GM19351 (cell line): ENCODE data around the gene MIX23.

Experiments
- ATAC-seq: cut with Tn5 transposase; IDR thresholded peaks from one replicate; pipeline ENCODE4 v1.9.1; 2021; ENCODE audit warnings: mild to moderate bottlenecking, moderate library complexity; ENCODE audit not compliant: unreplicated experiment

MIX23 gene

DNA sequence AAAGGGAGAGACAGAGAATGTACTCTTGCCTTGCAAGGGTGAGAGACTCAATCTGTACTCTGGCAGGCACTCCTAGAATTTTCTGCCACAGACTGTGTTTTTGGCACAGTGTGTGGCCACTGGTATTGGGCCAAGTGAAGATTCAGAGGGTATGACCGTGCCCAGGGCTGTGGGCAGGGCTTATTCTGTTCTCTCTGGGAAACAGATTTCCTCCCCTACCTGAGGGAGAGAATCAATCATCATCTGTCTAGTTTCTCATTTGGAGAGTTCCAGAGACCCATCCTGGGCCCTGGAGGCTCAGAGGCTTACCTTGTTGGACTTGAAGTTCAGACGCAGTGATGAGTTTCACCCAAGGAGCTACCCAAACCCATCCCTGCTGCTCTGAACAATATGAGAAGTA lies 29.8 kb downstream of the MIX23 start:
- no peak for ATAC-seq

DNA sequence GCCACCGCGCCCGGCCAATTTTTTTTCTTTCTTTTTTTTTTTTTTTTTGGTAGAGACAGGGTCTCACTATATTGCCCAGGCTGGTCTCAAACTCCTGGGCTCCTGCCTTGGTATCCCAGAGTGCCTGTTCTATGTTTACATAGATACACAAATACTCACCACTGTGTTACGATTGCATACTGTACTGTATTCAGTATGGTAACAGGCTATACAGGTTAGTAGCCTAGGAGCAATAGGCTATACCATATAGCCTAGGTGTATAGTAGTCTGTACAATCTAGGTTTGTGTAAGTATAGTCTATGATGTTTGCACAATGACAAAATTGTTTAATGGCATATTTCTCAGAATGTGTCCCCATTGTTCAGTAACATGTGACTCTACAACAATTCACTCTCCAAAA lies 31.4 kb downstream of the MIX23 start:
- ATAC-seq = no peak

- ATAC-seq = no peak
Observed at GRCh38 chr3:122350814-122351418, 32.1 kb downstream of the MIX23 start.

DNA sequence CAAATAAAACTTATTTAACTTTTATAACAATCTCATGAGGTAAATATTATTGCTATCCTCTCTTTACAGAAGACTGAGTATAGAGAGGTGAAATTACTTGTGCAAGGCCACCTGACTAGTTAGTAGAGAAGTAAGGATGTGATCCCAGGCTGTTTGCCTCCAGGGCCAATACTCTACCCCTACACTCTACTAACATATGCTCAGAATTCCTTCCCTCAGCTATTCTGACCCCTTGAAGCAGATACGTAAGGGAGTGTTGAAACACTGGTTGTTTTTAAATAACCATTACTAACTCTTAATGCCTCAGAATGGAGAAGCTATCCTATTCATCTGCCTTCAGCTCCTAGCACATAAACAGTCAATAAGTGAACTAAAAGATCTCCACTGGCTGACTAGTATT lies 33.9 kb downstream of the MIX23 start:
- ATAC-seq = no peak

DNA sequence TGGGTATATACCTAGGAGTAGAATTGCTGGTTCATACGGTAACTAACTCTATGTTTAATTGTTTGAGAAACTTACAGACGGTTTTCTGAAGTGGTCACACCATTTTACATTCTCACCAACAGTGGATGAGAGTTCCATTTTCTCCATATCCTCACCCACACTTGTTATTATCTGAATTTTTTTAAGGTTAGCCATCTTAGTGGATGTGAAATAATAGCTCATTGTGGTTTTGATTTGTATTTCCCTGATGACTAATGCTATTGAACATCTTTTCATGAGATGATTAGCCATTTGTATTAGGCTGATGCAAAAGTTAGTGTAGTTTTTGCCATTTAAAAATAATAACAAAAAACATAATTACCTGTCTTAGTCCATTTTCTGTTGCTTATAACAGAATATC lies 39.4 kb downstream of the MIX23 start:
- ATAC-seq = no peak

GRCh38 chr3:122342803-122343202 lies 40.2 kb downstream of the MIX23 start:
- ATAC-seq = no peak

DNA sequence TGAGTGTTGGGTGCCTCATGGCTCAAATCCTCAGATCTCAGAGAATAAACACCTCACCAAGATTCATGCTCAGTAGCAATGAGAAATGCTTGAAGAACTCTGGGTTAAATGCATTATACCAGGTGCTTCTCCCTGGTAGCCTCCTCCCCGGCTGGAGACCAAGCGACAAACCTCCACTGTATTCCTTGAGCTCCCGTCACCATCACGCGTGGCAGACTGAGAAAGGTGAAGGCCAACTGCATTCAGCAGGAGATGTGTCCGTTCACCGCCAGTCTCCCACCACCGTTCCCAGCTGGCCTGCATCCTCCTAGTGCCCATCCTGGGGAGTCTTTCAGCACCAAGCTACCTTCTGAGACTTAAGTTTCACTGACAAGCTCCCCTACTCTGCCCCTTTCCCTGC lies 50.5 kb downstream of the MIX23 start:
- no peak for ATAC-seq

DNA sequence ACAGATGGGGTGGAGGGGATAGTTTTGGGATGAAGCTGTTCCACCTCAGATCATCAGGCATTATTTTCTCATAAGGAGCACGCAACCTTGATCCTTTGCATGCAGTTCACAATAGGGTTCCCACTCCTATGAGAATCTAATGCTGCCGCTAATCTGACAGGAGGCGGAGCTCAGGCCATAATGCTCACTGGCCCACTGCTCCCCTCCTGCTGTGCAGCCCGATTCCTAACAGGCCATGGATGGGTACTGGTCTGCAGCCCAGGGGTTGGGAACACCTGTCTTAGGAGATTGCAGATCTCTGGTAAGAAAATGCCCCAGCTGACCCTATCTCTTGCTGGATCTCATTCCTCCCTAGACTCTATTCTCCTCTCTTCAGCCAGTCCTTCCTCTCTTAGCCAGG lies 51.1 kb downstream of the MIX23 start:
- ATAC-seq = no peak

- no peak for ATAC-seq
Observed at GRCh38 chr3:122325769-122326168, 57.3 kb downstream of the MIX23 start.

DNA sequence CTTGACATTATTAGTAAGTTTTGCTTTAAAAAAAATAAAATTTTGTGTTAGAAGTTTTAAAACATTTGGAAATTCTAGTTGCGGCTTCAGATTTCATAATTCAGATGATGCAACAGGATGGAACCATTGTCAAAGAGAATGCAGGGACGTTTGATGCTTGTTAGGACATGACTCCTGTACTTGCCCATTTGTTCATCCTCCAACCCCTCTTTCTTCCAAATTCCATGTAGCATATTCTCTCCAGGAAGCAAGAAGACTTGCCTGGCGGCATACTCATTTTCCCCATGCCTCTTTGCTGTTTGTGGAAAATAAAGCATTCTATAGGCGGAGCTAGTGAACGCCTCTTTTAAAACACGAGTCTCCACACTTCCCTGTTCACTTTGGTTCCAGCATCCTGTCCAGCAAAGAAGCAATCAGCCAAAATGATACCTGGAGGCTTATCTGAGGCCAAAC lies 58.1 kb downstream of the MIX23 start, which contains the start of gene CSTA:
Gene CSTA (plus strand): TSS at position 378 of the 453 bp plus-strand sequence. CDS start 45 bp downstream, at position 423.
- ATAC-seq = no peak

DNA sequence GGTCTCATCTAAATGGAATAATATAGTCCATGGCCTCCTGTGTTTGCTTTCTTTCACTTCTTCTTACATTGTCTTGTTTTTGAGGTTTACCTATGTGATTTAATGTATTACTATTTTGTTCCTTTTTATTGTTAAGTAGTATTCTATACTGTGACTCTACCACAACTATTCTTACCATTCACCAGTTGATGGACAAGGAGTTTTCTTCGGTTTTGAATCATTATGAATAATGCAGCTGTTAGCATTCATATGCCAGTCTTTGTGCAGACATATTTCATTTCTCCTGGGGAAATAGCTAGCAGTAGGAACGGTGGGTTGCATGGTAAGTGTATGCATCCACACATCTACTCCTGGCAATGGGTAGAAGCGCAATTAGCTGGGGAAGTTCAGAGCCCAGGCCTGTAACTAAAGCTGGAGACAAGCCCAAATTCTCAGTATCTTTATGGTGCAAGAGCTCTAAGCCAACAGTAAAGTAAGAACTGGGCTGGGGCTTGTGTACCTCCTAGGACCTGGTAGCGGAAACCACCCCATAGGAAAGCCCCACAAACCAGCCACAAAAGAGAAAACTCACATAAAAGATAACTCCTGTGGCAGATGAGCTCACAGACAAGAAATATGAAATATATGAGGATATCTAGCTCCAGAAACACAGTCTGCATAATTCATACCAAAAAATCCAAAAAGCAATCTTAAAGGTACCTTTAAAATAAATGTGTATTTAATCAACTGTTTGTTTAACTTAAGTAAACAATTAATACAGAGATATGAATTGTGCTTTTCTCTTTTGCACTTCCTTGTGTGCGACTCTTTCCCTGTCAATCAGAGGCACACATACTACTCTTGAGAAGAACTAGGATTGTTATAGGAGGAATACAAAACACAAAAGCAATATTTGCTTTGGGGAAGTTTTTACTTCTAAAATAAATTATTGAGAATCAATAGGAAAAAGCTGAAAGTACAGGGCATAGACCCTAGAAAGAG lies 60.6 kb downstream of the MIX23 start:
- no peak for ATAC-seq

GRCh38 chr3:122318620-122319019 lies 64.4 kb downstream of the MIX23 start:
- ATAC-seq = no peak

DNA sequence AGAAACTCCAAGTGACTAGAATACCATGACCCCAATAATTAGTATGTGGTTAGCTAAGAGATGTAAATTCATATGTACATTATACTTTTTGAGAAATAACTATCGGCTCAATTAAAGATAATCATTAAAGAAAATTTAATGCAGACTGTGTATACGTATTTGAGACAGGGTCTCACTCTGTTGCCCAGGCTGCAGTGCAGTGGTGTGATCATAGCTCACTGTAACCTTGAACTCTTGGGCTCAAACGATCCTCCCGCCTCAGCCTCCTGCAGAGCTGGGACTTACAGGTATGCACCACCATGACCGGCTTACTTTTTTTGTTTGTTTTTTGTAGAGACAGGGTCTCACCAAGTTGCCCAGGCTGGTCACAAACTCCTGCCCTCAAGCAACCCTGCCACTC lies 66.7 kb downstream of the MIX23 start:
- ATAC-seq = no peak

- ATAC-seq = no peak
Observed at GRCh38 chr3:122315619-122316018, 67.4 kb downstream of the MIX23 start.

GRCh38 chr3:122314228-122314876 lies 68.7 kb downstream of the MIX23 start:
- ATAC-seq = no peak

DNA sequence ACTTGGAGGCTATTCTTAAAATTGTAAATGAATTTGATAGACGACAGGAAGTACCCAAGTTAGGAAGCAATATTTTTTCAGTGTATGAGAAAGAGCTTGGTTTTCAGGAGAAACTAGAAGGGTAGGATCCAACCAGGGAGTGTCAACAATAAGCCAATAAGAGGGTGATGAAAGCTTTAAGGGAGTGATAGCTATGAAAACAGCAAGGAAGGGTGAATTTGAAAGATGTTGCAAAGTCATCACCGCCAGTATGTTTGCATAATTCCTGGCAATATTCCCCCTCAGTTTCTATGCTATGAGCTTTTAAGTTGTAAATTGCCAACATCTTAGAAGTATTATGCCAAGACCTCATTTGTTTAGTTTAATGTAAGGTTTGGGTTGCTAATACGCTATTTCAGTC lies 69.8 kb downstream of the MIX23 start:
- ATAC-seq = no peak

DNA sequence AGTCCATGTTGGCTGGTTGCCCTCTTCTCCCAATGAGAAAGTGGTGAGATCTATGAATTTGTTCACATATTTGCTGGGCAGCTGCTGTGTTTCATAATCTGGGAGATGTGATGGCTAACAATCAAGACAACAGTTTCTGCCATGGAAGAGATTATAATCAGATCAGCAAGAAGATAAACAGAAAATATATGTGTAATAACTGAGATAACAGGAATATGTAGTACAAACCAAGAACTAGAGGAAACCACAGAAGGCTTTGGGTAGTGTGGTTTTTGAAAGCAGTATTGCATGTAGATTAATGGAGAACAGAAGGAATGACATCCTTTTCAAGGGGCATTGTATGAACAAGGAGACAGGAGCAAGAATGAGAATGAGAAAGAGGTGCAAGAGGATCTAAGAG lies 70.2 kb downstream of the MIX23 start:
- ATAC-seq = no peak

DNA sequence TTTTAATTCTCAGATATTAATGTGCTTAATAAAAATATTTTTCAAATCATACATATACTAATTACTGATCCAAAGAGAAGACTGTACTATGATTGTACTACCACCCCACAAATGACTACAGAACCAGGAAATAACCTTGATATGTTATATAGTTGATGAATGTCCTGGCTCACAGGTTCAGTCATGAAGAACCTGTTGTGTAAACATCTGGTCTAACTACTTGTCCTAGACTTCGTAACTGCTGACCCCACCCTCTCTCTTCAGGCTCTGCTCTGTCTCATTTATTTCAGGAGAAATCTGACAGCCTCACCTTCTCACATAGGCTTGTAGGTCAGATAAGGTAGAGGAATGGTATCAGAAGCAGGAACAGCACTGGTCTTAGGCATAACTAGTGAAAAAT lies 72.7 kb downstream of the MIX23 start:
- no peak for ATAC-seq
